HG03457 (cell line): ENCODE measurements around the gene SYCE1L.
A peak's percentile ranks its signal among the peaks of the same experiment; 100 is the strongest.
"Not testable (repeated sequence)": the region's sequence is repeated elsewhere in the genome, so short reads cannot be mapped to it uniquely, and the experiment has no call there.

Experiments used
- ATAC-seq: cut with Tn5 transposase; IDR thresholded peaks from one replicate; pipeline ENCODE4 v1.9.1; 2021; ENCODE audit warnings: moderate number of reproducible peaks; ENCODE audit not compliant: unreplicated experiment

SYCE1L gene

DNA sequence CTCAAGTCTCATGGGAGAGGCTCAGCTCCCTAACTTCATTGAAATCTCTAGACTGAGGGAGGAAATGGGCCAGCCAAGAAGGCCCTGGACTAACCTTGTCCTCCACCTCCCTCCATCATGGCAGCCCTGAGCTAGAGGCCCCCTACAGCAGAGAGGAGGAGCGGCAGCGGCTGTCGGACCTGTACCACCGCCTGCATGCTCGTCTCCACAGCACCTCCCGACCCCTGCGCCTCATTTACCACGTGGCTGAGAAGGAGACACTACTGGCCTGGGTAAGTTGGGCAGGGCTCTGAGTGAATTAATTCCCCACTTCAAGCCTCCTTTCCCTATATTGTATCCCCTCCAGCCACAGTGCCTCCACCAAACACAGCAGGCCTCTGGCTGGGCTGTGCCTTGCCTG, 3.8 kb upstream of the SYCE1L start:
- no peak for ATAC-seq

DNA sequence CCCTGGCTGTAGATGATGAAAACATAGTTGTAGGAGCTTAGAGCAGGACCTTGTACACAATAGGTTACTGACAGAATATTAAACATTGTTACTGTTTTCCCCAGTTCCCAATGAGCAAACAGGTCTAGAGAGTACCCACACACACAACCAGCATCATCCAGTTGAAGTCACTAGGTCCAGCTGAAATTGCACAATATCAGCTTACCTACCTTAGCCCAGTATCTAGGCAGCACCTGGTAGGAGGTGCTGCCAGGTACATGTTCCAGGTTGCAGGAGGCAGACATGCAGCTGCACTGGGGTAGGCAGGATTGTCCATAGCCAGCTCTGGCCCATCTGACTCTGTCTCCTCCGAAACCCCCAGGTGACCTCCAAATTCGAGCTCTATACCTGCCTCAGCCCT, 1.5 kb upstream of the SYCE1L start:
- ATAC-seq: no peak

DNA sequence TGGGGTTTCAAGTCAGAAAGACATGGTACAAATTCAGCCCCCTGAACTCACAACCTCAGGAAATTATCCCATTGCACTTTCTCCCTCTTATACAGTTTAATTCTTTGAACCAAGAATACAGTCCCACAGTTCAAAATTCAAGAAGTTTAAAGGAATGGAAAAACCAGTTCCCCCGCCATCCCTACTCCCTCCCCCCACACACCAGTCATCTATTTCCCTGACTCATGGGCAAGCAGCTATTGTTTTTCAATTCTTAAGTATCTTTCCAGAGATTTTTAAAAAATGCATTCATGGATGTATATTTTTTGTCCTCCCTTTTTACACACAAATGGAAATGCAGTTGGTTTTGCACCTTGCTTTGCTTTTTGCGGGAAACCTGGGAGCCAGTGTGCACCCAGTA, 7.3 kb downstream of the SYCE1L start:
- ATAC-seq: no peak

DNA sequence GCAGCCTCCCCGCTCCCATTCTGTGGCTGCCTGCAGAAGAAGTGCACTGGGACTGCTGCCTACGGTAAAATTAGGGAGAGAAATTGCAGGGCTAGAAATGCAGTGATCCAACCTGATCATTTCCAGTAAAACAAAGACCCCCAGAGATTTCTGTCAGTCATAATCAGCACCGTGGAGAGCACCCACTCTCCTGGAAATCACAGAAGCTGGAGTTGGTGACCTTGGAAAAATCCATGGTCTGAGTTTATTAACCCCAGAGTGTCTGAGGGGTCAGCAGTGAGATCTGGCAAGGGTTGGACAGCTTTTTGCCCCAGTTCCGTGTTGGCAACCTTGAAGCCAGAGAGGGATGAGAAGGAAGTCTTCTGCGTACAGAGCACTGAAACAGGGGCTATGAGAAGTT, 7.8 kb downstream of the SYCE1L start:
- ATAC-seq: no peak

DNA sequence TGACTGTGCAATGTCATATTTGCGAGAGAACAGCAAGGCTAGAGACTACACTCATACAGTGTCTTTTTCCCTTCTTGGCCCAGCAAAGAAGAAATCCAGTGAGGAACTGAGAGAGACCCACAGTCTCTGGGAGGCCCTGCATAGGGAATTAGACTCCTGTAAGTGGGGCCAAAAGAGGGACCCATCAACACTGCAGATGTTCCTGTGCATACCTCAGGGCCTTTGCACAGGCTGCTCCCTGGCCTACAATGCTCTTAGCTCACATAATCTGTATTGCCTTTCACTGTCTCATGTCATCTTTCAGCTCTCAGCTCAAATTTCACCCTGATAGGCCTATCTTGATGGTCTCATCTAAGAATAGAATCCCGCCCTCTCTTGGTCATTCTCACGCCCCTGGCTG, 9.2 kb downstream of the SYCE1L start:
- ATAC-seq: no peak

DNA sequence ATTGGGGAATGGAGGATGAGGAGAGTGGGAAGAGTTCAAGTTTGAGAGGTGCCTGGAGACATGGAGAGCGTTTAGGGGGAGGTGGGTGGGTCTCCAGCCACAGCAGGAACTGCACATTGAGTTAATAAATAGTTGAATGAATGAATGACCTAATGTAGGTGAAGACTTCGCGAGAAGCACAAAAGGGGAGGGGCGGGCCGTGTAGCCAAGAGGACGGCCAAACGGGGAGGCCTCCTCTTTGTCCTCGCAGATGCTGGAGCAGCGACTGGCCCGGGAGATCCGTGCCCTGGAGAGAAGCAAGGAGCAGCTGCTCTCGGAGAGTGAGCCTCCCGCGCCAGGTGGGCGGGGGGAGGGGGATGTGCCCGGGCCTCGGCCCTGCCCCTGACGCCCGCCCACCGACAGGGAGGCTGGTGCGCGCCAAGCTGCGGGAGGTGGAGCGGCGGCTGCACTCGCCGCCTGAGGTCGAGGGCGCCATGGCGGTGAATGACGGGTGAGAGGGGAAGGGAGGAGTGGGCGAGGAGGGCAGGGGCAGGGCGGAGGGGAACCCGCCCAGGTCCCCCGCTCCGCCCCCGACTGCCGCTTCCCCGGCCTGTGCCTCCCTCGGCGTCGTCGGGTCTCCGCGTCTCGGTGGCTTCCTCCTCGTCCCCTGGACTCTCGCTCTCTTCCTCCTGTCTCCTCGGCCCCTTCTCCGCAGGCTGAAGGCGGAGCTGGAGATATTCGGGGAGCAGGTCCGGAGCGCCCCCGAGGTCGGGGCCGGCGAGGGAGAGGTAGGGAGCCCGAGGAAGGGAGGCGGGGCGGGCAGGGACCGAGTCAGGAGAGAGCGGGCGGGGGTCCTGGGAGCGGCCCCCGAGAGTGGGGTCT, 12.9 kb downstream of the SYCE1L start:
- peak; percentile 44 for ATAC-seq

DNA sequence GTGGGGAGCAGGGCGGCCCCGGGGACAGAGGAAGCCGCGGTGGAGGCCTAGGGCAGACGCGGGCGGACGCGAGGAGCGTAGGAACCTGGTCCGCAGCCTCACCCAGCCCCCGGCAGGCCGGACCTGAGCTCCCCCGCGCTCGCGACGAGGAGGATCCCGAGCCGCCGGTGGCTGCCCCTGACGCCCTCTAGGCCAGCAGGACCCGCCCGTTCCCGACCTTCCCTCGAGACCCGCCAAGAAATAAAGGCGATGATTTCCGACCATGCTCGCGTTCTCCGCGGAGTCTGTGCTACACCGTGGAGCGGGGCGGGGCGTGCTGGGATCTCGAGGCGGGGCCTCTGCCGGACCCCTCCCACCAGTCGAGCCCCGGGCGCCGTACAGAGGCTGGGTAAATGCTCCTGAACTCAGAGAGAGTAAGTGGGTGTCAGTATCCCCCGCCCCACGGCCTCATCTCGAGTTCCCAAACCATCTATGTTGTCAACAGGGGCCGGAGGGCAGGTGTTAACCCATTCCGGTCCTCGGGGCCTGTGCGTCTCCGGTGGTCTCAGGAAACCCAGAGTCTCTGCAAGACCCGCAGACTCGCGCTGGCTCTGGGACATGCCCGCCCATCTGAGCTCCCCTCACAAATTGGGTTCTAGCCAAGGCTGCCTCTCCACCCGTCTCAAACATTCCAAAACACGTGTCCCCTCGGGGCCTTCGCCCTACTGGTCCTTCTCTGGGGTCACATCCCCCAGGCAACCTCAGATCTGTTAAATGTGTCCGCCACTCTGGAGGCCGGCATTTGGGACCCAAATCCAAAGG, 13.7 kb downstream of the SYCE1L start:
- peak; percentile 79 for ATAC-seq

DNA sequence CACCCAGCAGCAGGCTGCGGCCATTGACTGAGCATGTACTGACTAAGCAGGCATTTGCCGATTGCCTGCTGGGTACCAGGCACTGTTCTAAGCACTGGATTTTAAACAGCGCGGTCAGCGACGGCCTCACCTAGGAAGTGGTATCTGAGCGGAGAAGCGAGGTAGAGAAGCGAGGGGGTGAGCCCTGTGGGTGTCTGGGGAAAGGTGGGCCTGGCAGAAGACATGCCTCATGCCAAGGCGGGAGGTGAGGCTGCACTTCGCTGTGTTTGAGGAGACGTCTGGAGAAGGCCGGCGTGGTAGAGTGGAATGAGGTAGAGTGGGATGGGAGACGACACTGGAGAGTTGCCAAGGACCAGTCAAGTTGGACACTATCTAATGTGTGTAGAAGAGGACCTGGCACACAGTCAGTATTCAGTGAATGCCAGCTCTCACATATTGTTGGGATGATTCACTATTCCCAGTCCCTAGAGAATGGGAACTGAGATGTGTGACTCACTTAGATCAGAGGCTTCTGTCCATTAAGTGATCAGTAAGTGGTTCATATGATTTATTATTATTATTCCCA, 14.4 kb downstream of the SYCE1L start:
- ATAC-seq: no peak

DNA sequence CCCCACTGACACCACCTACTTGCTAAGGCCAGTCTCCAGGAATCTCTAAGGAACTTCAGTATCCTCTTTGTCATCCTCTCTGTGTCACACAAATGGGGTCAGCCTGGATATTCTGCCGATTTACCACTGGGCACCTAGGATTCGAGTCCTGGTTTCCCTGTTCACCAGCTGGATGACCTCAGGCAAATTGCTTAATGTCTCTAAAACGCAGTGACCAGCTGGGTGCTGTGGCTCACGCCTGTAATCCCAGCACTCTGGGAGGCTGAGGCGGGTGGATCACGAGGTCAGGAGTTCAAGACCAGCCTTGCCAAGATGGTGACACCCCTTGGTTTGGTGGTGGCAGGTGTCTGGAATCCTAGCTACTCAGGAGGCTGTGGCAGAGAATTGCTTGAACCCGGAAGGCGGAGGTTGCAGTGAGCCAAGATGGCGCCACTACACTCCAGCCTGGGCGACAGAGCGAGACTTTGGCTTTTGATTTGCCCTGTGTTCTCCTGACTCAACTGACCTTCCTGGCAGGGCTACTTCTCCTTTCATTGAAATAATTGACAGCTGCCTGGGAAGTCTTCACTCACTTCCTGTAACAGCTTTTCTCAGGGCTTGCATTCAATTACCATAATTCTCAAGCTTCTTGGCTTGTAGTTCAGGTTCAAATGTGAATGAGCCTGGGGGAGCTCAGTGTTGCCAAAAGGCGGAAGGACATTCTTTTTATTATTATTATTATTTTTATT, 15.4 kb downstream of the SYCE1L start:
- no peak for ATAC-seq

DNA sequence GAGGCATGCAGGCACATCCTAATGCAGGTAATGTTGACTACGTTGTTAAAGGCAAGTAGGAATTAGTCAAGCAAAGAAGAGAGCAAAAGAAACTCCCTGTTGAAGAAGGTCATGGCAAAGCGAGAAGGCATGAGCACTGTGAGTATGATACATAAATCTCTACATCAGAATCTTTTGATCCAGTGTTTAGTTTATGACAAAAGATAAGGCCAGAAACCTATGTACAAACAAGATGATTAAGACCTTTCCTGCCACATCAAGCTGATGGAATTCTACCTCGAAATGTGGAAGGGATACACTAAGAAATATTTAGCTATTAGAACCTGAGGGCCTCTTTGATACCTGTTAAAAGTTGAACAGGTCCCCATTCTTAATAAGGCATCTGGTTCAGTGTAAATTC, 20.2 kb downstream of the SYCE1L start:
- ATAC-seq: no peak

DNA sequence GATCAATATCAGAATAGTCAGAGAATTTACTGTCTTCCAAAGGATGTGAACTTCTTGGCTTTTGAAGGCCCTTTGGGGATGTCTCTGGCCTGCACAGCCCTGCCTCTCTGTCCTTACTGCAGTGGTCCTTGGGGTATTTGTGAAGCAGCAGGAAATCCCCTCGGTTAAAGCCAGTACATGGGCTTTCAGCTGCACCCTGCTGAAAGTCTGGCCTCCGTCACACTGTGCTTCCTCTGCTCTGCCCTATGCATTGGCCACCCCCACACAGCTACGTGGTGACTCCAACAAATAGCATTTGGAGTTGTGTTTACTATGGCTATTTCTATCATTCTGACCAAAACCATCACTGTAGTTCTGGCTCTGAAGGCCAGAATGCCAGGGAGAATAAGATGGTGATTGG, 21.2 kb downstream of the SYCE1L start:
- no peak for ATAC-seq

DNA sequence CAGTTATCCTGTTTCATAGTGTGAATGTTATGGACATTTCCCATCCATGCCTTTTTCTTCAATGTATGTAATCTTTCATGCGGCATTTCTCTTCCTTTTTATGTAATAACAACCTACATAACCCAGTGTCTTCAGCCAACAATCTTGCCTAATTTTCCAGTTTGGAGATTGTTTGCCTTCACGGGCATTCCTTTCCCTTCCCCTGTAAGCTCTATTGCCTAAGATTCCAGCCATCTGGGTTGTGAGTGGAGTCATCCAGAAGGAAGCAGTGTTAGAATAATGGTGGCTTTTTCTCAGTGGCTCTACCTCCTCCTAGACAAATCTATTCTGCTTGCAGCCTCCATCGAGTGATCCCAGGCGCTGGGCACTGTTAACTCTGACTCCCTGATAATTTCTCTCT, 22.3 kb downstream of the SYCE1L start:
- ATAC-seq: no peak

DNA sequence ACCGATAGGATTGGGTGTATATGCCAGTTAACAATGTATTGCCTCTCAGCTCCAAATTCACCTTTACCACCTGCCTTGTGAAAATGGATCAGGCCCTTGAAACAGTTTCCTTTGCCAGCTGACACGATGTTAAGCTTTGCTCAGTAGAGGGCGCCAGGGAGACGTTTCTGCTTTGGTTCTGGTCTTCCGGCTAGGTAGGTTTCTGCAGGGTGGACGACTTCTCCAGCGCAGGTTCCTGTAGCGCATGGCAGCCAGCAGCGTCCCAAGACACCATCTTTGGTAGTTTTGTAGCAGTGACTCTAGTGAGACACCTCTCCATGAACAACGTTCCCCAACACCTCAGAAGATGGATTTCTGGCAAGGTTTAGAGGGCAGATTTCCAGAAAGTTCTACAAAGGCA, 24.0 kb downstream of the SYCE1L start:
- ATAC-seq: no peak

DNA sequence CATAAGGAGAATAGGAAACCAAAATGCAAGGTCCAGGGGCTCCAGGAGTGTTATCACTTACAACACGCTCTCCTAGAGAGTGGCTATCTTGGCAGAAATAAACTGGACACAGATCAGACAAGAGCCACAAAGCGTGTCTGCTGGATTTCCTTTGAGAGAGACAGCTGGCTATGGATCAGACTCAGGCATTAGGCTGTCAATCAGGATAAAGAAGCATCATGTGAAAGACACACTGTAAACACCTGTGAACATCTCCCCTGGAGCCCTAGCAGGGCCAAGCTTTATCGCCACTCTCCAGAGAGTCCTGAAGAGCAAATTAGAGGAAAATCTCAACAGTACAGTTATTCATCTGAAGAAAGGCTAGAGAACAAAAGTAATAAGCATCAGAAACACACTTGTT, 26.0 kb downstream of the SYCE1L start:
- ATAC-seq: no peak

DNA sequence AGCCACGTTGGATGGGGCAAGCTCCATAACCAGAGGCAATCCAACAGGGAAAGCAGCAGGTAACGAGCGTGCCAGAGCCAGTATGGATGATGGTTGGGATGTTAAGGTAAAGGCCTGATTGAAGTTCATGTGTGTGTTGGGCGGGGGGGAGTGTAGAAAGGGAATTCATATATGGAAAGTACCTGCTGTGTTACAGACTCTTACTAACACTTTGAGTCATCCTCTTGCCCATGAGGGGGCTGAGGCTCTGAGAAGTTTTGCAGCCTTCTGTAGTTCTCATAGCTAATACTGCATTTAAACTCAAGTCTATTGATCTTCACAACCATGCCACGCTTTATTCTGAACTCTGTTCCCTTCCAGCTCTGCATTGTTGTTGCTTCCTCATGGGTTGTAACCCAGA, 28.5 kb downstream of the SYCE1L start:
- peak; percentile 67 for ATAC-seq

DNA sequence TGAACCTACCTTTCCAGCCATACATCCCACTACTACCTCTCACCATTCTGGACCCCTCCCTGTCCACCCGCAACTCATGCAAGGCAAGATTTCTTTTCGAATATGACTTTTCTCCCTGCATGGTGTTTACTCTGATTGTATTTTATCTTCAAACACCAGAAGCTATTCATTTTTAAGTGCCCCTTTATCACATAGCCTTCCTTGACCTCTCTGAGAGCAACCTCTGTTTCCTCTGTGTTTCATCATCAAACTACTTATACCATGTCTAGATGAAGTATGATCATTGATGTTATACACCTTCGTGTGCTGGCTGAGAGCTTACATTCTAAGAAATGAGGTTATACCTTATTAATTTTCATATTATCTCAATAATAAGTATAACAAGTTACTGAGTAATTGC, 31.8 kb downstream of the SYCE1L start:
- no peak for ATAC-seq

DNA sequence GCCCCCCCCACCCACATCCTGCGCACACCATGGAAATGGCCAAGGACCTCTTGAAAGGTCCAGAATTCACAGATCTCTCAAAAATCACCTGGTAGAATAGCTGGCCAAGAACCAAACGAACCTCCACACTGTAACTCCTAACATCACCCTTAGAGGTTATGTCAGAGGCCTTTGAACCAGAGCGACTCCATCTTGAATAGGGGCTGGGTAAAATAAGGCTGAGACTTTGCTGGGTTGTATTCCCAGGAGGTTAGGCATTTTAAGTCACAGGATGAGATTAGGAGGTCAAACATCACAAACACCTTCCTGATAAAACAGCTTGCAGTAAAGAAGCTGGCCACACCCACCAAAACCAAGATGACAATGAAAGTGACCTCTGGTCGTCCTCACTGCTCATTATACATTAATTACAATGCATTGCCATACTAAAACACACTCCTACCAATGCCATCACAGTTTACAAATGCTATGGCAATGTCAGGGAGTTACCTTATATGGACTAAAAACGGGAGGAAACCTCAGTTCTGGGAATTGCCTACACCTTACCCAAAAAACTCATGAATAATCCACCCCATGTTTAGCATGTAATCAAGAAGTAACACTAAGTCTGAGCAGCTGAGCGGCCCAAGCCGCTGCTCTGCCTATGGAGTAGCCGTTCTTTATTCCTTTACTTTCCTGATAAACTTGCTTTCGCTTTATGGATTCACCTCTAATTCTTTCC, 34.8 kb downstream of the SYCE1L start:
- no peak for ATAC-seq

DNA sequence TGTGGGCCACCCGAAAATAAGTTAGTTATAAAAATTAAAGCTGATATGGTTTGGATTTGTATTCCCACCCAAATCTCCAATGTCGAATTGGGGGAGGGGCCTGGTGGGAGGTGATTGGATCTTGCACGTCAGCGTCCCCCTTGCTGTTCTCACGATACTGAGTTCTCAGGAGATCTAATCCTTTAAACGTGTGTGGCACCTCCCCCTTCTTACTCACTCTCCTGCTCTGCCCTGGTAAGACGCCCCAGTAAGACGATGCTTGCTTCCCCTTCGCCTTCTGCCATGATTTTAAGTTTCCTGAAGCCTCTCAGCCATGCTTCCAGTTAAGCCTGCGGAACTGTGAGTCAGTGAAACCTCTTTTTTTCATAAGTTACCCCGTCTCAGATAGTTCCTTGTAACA, 35.4 kb downstream of the SYCE1L start:
- no peak for ATAC-seq

DNA sequence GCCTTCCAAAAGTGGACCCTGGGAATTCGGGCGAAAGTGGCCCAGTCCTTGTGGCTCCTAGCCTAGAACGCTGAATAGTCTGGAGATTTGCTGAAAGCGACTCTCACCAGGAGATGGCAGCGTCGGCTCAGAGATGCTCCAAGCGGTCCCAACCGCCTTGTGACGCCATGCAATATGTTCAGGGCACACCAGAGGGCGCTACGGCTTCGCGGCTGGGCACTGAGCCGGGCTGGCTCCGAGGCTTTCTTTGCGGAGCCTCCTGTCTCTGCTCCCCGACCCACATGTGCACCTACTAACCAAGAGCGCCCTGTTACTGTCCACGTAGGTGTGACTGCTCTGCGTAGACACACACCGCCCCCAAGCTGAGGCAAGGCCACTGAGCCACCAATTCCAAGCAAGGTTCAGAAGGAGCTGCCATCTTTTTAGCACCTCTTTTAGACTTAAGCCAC, 36.9 kb downstream of the SYCE1L start:
- ATAC-seq: peak; percentile 99

DNA sequence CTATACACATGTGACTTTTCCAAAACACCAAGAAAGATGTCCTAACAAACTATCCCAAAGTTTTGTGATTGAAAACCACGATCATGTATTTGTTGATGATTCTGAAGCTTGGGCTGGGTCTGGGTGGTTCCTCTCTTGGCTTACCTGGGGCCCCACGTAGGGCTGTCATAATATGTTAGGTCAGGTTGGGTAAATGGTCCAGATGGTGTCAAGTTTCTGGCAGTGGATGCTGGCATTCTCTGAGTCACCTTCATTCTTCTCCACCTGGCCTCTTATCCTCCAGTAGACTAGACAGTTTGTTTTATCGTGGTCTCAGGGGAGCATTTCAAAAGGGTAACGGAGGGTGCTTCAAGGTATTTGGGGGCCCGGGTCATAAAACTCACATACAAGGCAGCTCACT, 39.4 kb downstream of the SYCE1L start:
- ATAC-seq: no peak

DNA sequence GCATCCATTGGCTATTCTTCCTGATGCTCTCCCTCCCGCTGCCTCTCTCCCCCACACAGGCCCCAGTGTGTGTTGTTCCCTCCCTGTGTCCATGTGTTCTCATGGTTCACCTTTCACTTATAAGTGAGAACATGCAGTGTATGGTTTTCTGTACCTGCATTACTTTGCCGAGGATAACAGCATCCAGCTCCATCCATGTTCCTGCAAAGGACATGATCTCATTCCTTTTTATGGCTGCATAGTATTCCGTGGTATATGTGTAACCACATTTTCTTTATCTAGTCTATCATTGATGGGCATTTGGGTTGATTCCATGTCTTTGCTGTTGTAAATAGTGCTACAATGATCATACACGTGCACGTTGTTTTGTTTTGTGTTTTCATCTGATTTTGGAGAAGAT, 43.3 kb downstream of the SYCE1L start:
- ATAC-seq: not testable (repeated sequence)
